ENCODE measurements around the gene MSN. TPM values are rescaled to one million over a fixed set of nuclear protein-coding genes. Genes with fewer than 3 reads are reported as not detected.

MSN gene
- polyA plus RNA-seq, 1 donor from 2014 or later, result 2.3 TPM

DNA sequence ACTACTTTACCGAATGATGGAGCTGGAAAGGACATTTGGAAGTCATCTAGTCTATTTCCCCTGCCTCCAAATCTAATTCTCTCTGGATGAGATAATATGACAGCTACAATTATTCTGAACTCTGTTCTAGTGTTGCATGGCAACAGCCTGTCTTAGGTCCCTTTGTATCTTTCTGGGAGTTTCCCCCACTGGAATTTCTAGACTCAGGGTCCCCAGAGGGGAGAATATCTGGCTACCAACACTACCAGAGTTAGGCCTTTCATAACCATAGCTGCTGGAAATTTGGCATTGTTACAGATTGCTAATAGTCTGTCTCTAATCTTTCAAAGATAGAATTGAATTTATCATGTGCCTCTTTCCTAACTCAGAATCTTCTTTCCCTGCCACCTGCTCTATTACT lies 4.5 kb downstream of the MSN start:
- H2AFZ ChIP-seq (ENCODE audit: low read depth, low read length), result no peak overlapping the region
- no peaks in the 10 kb centered on the region for H3K27me3 ChIP-seq (ENCODE audit: insufficient read depth, low read depth, low read length)
- no peaks in the 10 kb centered on the region for H3K36me3 ChIP-seq (ENCODE audit: insufficient read depth, low read length)
- TF ChIP-seq TAF1 (IDR thresholded peaks at IDR 0.05; ENCODE audit: low read depth) (no peak), SMC3 (conservative IDR thresholded peaks at IDR 0.05; ENCODE audit: poor library complexity) (no peak), EZH2 (IDR thresholded peaks at IDR 0.05; ENCODE audit: borderline replicate concordance, insufficient read depth, low read length, poor library complexity, severe bottlenecking) (no peak), RAD21 (conservative IDR thresholded peaks at IDR 0.05) (no peak), MXI1 (conservative IDR thresholded peaks at IDR 0.05; ENCODE audit: poor library complexity, severe bottlenecking) (no peak), POLR2AphosphoS5 (IDR thresholded peaks at IDR 0.05) (no peak), EP300 (conservative IDR thresholded peaks at IDR 0.05; ENCODE audit: poor library complexity, severe bottlenecking) (no peak)
- TF ChIP-seq, protein P1, sequence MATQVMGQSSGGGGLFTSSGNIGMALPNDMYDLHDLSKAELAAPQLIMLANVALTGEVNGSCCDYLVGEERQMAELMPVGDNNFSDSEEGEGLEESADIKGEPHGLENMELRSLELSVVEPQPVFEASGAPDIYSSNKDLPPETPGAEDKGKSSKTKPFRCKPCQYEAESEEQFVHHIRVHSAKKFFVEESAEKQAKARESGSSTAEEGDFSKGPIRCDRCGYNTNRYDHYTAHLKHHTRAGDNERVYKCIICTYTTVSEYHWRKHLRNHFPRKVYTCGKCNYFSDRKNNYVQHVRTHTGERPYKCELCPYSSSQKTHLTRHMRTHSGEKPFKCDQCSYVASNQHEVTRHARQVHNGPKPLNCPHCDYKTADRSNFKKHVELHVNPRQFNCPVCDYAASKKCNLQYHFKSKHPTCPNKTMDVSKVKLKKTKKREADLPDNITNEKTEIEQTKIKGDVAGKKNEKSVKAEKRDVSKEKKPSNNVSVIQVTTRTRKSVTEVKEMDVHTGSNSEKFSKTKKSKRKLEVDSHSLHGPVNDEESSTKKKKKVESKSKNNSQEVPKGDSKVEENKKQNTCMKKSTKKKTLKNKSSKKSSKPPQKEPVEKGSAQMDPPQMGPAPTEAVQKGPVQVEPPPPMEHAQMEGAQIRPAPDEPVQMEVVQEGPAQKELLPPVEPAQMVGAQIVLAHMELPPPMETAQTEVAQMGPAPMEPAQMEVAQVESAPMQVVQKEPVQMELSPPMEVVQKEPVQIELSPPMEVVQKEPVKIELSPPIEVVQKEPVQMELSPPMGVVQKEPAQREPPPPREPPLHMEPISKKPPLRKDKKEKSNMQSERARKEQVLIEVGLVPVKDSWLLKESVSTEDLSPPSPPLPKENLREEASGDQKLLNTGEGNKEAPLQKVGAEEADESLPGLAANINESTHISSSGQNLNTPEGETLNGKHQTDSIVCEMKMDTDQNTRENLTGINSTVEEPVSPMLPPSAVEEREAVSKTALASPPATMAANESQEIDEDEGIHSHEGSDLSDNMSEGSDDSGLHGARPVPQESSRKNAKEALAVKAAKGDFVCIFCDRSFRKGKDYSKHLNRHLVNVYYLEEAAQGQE (IDR thresholded peaks at IDR 0.05; ENCODE audit: borderline replicate concordance), result no peak
- TF ChIP-seq, protein P2, sequence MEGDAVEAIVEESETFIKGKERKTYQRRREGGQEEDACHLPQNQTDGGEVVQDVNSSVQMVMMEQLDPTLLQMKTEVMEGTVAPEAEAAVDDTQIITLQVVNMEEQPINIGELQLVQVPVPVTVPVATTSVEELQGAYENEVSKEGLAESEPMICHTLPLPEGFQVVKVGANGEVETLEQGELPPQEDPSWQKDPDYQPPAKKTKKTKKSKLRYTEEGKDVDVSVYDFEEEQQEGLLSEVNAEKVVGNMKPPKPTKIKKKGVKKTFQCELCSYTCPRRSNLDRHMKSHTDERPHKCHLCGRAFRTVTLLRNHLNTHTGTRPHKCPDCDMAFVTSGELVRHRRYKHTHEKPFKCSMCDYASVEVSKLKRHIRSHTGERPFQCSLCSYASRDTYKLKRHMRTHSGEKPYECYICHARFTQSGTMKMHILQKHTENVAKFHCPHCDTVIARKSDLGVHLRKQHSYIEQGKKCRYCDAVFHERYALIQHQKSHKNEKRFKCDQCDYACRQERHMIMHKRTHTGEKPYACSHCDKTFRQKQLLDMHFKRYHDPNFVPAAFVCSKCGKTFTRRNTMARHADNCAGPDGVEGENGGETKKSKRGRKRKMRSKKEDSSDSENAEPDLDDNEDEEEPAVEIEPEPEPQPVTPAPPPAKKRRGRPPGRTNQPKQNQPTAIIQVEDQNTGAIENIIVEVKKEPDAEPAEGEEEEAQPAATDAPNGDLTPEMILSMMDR (IDR thresholded peaks at IDR 0.05; ENCODE audit: poor library complexity, severe bottlenecking), result no peak
- H3K4me3 ChIP-seq (ENCODE audit: low read length), result no peak overlapping the region
- H3F3A ChIP-seq (ENCODE audit: insufficient read depth, low read length, poor library complexity, severe bottlenecking), result no peaks in the 10 kb centered on the region
- no peak overlapping the region for H3K9ac ChIP-seq (ENCODE audit: low read length)
- H3K79me2 ChIP-seq (replicated peaks; ENCODE audit: insufficient read depth, low read length), result no peaks in the 10 kb centered on the region
- no peak overlapping the region for H3K27ac ChIP-seq (ENCODE audit: low read length)
- no peaks in the 10 kb centered on the region for H3K9me2 ChIP-seq (ENCODE audit: insufficient read depth, low read length)
- H3K9me3 ChIP-seq (ENCODE audit: low read length), result no peaks in the 10 kb centered on the region
- no peak overlapping the region for H3K4me2 ChIP-seq (ENCODE audit: low read length)
- H4K20me1 ChIP-seq (ENCODE audit: insufficient read depth), result no peaks in the 10 kb centered on the region

DNA sequence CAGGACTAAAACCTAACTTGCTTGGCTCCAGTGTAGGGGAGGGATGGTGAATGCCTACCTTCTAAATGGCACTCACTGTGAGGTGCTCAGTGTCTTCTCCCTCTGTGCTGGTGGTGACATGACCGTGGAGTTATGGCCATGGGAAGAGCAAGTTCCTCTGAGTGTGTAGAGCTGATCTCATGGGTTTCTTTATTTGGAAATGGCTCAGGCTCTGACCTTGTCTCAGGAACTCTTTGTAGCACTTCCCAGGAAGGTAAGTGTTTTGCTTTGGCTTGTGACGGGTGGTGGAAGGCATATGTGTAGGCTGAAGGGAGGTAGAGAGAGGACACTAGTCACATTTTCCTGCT lies 6.4 kb downstream of the MSN start:
- H3K9ac ChIP-seq (ENCODE audit: low read length), result no peak overlapping the region
- no peaks in the 10 kb centered on the region for H3K9me3 ChIP-seq (ENCODE audit: low read length)
- no peaks in the 10 kb centered on the region for H3K79me2 ChIP-seq (replicated peaks; ENCODE audit: insufficient read depth, low read length)
- H3K27ac ChIP-seq (ENCODE audit: low read length), result no peak overlapping the region
- H3K27me3 ChIP-seq (ENCODE audit: insufficient read depth, low read depth, low read length), result no peaks in the 10 kb centered on the region
- no peaks in the 10 kb centered on the region for H3K9me2 ChIP-seq (ENCODE audit: insufficient read depth, low read length)
- no peak overlapping the region for H3K4me3 ChIP-seq (ENCODE audit: low read length)
- no peak overlapping the region for H3K4me2 ChIP-seq (ENCODE audit: low read length)
- no peaks in the 10 kb centered on the region for H3F3A ChIP-seq (ENCODE audit: insufficient read depth, low read length, poor library complexity, severe bottlenecking)
- TF ChIP-seq POLR2AphosphoS5 (IDR thresholded peaks at IDR 0.05) (no peak), RAD21 (conservative IDR thresholded peaks at IDR 0.05) (no peak), EZH2 (IDR thresholded peaks at IDR 0.05; ENCODE audit: borderline replicate concordance, insufficient read depth, low read length, poor library complexity, severe bottlenecking) (no peak), MXI1 (conservative IDR thresholded peaks at IDR 0.05; ENCODE audit: poor library complexity, severe bottlenecking) (no peak)
- TF ChIP-seq, protein P2 (IDR thresholded peaks at IDR 0.05; ENCODE audit: poor library complexity, severe bottlenecking), result no peak
- TF ChIP-seq, protein P1 (IDR thresholded peaks at IDR 0.05; ENCODE audit: borderline replicate concordance), result no peak
- H4K20me1 ChIP-seq (ENCODE audit: insufficient read depth), result no peaks in the 10 kb centered on the region
- H3K36me3 ChIP-seq (ENCODE audit: insufficient read depth, low read length), result no peaks in the 10 kb centered on the region
- no peak overlapping the region for H2AFZ ChIP-seq (ENCODE audit: low read depth, low read length)
